ENCODE measurements around the gene PARD3.

The PARD3 gene

GRCh38 chr10:34102237-34102673 lies 712.8 kb downstream of the PARD3 start:
- Histone ChIP-seq H3K9ac (ENCODE audit: low read length) (no peak overlapping the region), H3K27ac (ENCODE audit: low read depth, low read length) (peak overlapping the region; percentile 47), H3K36me3 (ENCODE audit: insufficient read depth, low read length) (no peaks in the 10 kb centered on the region), H3K27me3 (ENCODE audit: control insufficient read depth in 1 of 2, insufficient read depth in 2 of 2, low read length in 2 of 2) (no peaks in the 10 kb centered on the region), H3K4me3 (ENCODE audit: low read depth in 1 of 2, low read length in 2 of 2) (peak overlapping the region in 1 of 2 donors; percentile 7), H3K4me1 (ENCODE audit: insufficient read depth, low read length) (peaks cover 9% of the 10 kb centered on the region), H3K9me3 (ENCODE audit: low read length) (no peaks in the 10 kb centered on the region)

GRCh38 chr10:34101001-34101400 lies 714.1 kb downstream of the PARD3 start:
- no peaks in the 10 kb centered on the region for H3K9me3 ChIP-seq (ENCODE audit: low read length)
- H3K4me1 ChIP-seq (ENCODE audit: insufficient read depth, low read length), result peaks cover 9% of the 10 kb centered on the region
- H3K27ac ChIP-seq (ENCODE audit: low read depth, low read length), result no peak overlapping the region
- H3K36me3 ChIP-seq (ENCODE audit: insufficient read depth, low read length), result no peaks in the 10 kb centered on the region
- H3K9ac ChIP-seq (ENCODE audit: low read length), result no peak overlapping the region
- H3K27me3 ChIP-seq (ENCODE audit: control insufficient read depth in 1 of 2, insufficient read depth in 2 of 2, low read length in 2 of 2), result no peaks in the 10 kb centered on the region
- H3K4me3 ChIP-seq (ENCODE audit: low read depth in 1 of 2, low read length in 2 of 2), result no peak overlapping the region

- H3K27ac ChIP-seq (ENCODE audit: low read depth, low read length), result no peak overlapping the region
- H3K9ac ChIP-seq (ENCODE audit: low read length), result no peak overlapping the region
- no peaks in the 10 kb centered on the region for H3K27me3 ChIP-seq (ENCODE audit: control insufficient read depth in 1 of 2, insufficient read depth in 2 of 2, low read length in 2 of 2)
- H3K9me3 ChIP-seq (ENCODE audit: low read length), result no peaks in the 10 kb centered on the region
- H3K4me3 ChIP-seq (ENCODE audit: low read depth in 1 of 2, low read length in 2 of 2), result no peak overlapping the region
- peaks cover 9% of the 10 kb centered on the region for H3K4me1 ChIP-seq (ENCODE audit: insufficient read depth, low read length)
- no peaks in the 10 kb centered on the region for H3K36me3 ChIP-seq (ENCODE audit: insufficient read depth, low read length)
Measured at GRCh38 chr10:34098821-34099567, 716.1 kb downstream of the PARD3 start.

GRCh38 chr10:34097682-34098081 lies 717.4 kb downstream of the PARD3 start:
- Histone ChIP-seq H3K27me3 (ENCODE audit: control insufficient read depth in 1 of 2, insufficient read depth in 2 of 2, low read length in 2 of 2) (no peaks in the 10 kb centered on the region), H3K27ac (ENCODE audit: low read depth, low read length) (no peak overlapping the region), H3K4me1 (ENCODE audit: insufficient read depth, low read length) (peaks cover 3% of the 10 kb centered on the region), H3K9me3 (ENCODE audit: low read length) (no peaks in the 10 kb centered on the region), H3K4me3 (ENCODE audit: low read depth in 1 of 2, low read length in 2 of 2) (no peak overlapping the region), H3K36me3 (ENCODE audit: insufficient read depth, low read length) (no peaks in the 10 kb centered on the region), H3K9ac (ENCODE audit: low read length) (no peak overlapping the region)

GRCh38 chr10:34094961-34095360 lies 720.1 kb downstream of the PARD3 start:
- H3K36me3 ChIP-seq (ENCODE audit: insufficient read depth, low read length), result no peaks in the 10 kb centered on the region
- H3K9ac ChIP-seq (ENCODE audit: low read length), result no peak overlapping the region
- no peak overlapping the region for H3K4me3 ChIP-seq (ENCODE audit: low read depth in 1 of 2, low read length in 2 of 2)
- no peak overlapping the region for H3K27ac ChIP-seq (ENCODE audit: low read depth, low read length)
- H3K4me1 ChIP-seq (ENCODE audit: insufficient read depth, low read length), result no peaks in the 10 kb centered on the region
- H3K27me3 ChIP-seq (ENCODE audit: control insufficient read depth in 1 of 2, insufficient read depth in 2 of 2, low read length in 2 of 2), result no peaks in the 10 kb centered on the region
- H3K9me3 ChIP-seq (ENCODE audit: low read length), result no peaks in the 10 kb centered on the region

GRCh38 chr10:34094146-34094696 lies 720.9 kb downstream of the PARD3 start:
- no peaks in the 10 kb centered on the region for H3K4me1 ChIP-seq (ENCODE audit: insufficient read depth, low read length)
- H3K27me3 ChIP-seq (ENCODE audit: control insufficient read depth in 1 of 2, insufficient read depth in 2 of 2, low read length in 2 of 2), result no peaks in the 10 kb centered on the region
- H3K36me3 ChIP-seq (ENCODE audit: insufficient read depth, low read length), result no peaks in the 10 kb centered on the region
- no peaks in the 10 kb centered on the region for H3K9me3 ChIP-seq (ENCODE audit: low read length)
- no peak overlapping the region for H3K9ac ChIP-seq (ENCODE audit: low read length)
- no peak overlapping the region for H3K27ac ChIP-seq (ENCODE audit: low read depth, low read length)
- H3K4me3 ChIP-seq (ENCODE audit: low read depth in 1 of 2, low read length in 2 of 2), result no peak overlapping the region

- Histone ChIP-seq H3K27me3 (ENCODE audit: control insufficient read depth in 1 of 2, insufficient read depth in 2 of 2, low read length in 2 of 2) (no peaks in the 10 kb centered on the region), H3K4me3 (ENCODE audit: low read depth in 1 of 2, low read length in 2 of 2) (no peak overlapping the region), H3K36me3 (ENCODE audit: insufficient read depth, low read length) (no peaks in the 10 kb centered on the region), H3K9me3 (ENCODE audit: low read length) (no peaks in the 10 kb centered on the region), H3K4me1 (ENCODE audit: insufficient read depth, low read length) (no peaks in the 10 kb centered on the region), H3K27ac (ENCODE audit: low read depth, low read length) (no peak overlapping the region), H3K9ac (ENCODE audit: low read length) (no peak overlapping the region)
Measured at GRCh38 chr10:34092891-34093290, 722.2 kb downstream of the PARD3 start.

GRCh38 chr10:34091635-34092195 lies 723.4 kb downstream of the PARD3 start:
- Histone ChIP-seq H3K4me3 (ENCODE audit: low read depth in 1 of 2, low read length in 2 of 2) (no peak overlapping the region), H3K27me3 (ENCODE audit: control insufficient read depth in 1 of 2, insufficient read depth in 2 of 2, low read length in 2 of 2) (no peaks in the 10 kb centered on the region), H3K4me1 (ENCODE audit: insufficient read depth, low read length) (no peaks in the 10 kb centered on the region)

GRCh38 chr10:34089253-34089652 lies 725.8 kb downstream of the PARD3 start:
- no peaks in the 10 kb centered on the region for H3K9me3 ChIP-seq (ENCODE audit: low read length)
- H3K4me1 ChIP-seq (ENCODE audit: insufficient read depth, low read length), result no peaks in the 10 kb centered on the region
- no peak overlapping the region for H3K27ac ChIP-seq (ENCODE audit: low read depth, low read length)
- H3K36me3 ChIP-seq (ENCODE audit: insufficient read depth, low read length), result no peaks in the 10 kb centered on the region
- no peak overlapping the region for H3K9ac ChIP-seq (ENCODE audit: low read length)
- H3K27me3 ChIP-seq (ENCODE audit: control insufficient read depth in 1 of 2, insufficient read depth in 2 of 2, low read length in 2 of 2), result no peaks in the 10 kb centered on the region
- no peak overlapping the region for H3K4me3 ChIP-seq (ENCODE audit: low read depth in 1 of 2, low read length in 2 of 2)

More at GRCh38 chr10:34091635-34092195, 723.4 kb downstream of the PARD3 start:
- H3K9ac ChIP-seq (ENCODE audit: low read length), result no peak overlapping the region
- H3K27ac ChIP-seq (ENCODE audit: low read depth, low read length), result no peak overlapping the region
- no peaks in the 10 kb centered on the region for H3K36me3 ChIP-seq (ENCODE audit: insufficient read depth, low read length)
- H3K9me3 ChIP-seq (ENCODE audit: low read length), result no peaks in the 10 kb centered on the region

- Histone ChIP-seq H3K9ac (ENCODE audit: low read length) (no peak overlapping the region), H3K9me3 (ENCODE audit: low read length) (no peaks in the 10 kb centered on the region), H3K27ac (ENCODE audit: low read depth, low read length) (no peak overlapping the region), H3K36me3 (ENCODE audit: insufficient read depth, low read length) (no peaks in the 10 kb centered on the region), H3K27me3 (ENCODE audit: control insufficient read depth in 1 of 2, insufficient read depth in 2 of 2, low read length in 2 of 2) (no peaks in the 10 kb centered on the region), H3K4me3 (ENCODE audit: low read depth in 1 of 2, low read length in 2 of 2) (no peak overlapping the region), H3K4me1 (ENCODE audit: insufficient read depth, low read length) (no peaks in the 10 kb centered on the region)
Measured at GRCh38 chr10:34088208-34088794, 726.8 kb downstream of the PARD3 start.

GRCh38 chr10:34087095-34087418 lies 728.0 kb downstream of the PARD3 start:
- no peaks in the 10 kb centered on the region for H3K4me1 ChIP-seq (ENCODE audit: insufficient read depth, low read length)
- H3K36me3 ChIP-seq (ENCODE audit: insufficient read depth, low read length), result no peaks in the 10 kb centered on the region
- H3K9ac ChIP-seq (ENCODE audit: low read length), result no peak overlapping the region
- no peak overlapping the region for H3K27ac ChIP-seq (ENCODE audit: low read depth, low read length)
- no peaks in the 10 kb centered on the region for H3K27me3 ChIP-seq (ENCODE audit: control insufficient read depth in 1 of 2, insufficient read depth in 2 of 2, low read length in 2 of 2)
- no peaks in the 10 kb centered on the region for H3K9me3 ChIP-seq (ENCODE audit: low read length)
- H3K4me3 ChIP-seq (ENCODE audit: low read depth in 1 of 2, low read length in 2 of 2), result no peak overlapping the region

Measured in muscle layer of colon (tissue), 2 donors.